Loucy (cell line): Measurements from ENCODE around the gene HS1BP3.

Experiments
- H2AFZ ChIP-seq: fragments of 200-600 bp; sonication (generic); 2 replicates; pipeline ENCODE4 v1.6.0; 2016; ENCODE audit warnings: antibody characterized with exemption, mild to moderate bottlenecking, low read length, moderate library complexity
- H3F3A ChIP-seq: fragments of 200-600 bp; 2 replicates; pipeline ENCODE4 v1.6.0; 2016; ENCODE audit warnings: antibody characterized with exemption, low read depth, mild to moderate bottlenecking
- H3K27me3 ChIP-seq: fragments of 200-600 bp; sonication (generic); 2 replicates; pipeline ENCODE4 v1.6.1; 2014; ENCODE audit warnings: low read length, mild to moderate bottlenecking; ENCODE audit not compliant: insufficient read depth, poor library complexity, severe bottlenecking
- H3K36me3 ChIP-seq: fragments of 200-600 bp; sonication (generic); 2 replicates; pipeline ENCODE4 v1.6.1; 2016; ENCODE audit warnings: low read length; ENCODE audit not compliant: insufficient read depth
- H3K4me1 ChIP-seq: fragments of 200-600 bp; sonication (generic); 2 replicates; pipeline ENCODE4 v1.5.1; 2014; ENCODE audit warnings: low read length, mild to moderate bottlenecking; ENCODE audit not compliant: insufficient read depth, poor library complexity, severe bottlenecking
- H3K4me2 ChIP-seq: fragments of 200-600 bp; sonication (generic); 2 replicates; pipeline ENCODE4 v1.6.0; 2014; ENCODE audit warnings: antibody characterized with exemption, low read length, low read depth, mild to moderate bottlenecking; ENCODE audit not compliant: poor library complexity, severe bottlenecking
- H3K4me3 ChIP-seq: fragments of 200-600 bp; sonication (generic); 2 replicates; pipeline ENCODE4 v1.5.1; 2014; ENCODE audit warnings: low read length, mild to moderate bottlenecking, mixed read lengths; ENCODE audit not compliant: poor library complexity, severe bottlenecking
- H3K79me2 ChIP-seq: fragments of 200-600 bp; sonication (generic); 2 replicates; pipeline ENCODE4 v1.6.1; 2014; ENCODE audit warnings: low read length; ENCODE audit not compliant: insufficient read depth
- H3K9ac ChIP-seq: fragments of 200-600 bp; sonication (generic); 2 replicates; pipeline ENCODE4 v1.6.0; 2014; ENCODE audit warnings: mild to moderate bottlenecking, low read depth, low read length, moderate library complexity; ENCODE audit not compliant: poor library complexity, severe bottlenecking
- H3K9me2 ChIP-seq: fragments of 200-600 bp; sonication (generic); replicated peaks from 2 replicates; pipeline ENCODE4 v1.6.1; 2016; ENCODE audit warnings: low read depth, low read length, mixed read lengths
- H3K9me3 ChIP-seq: fragments of 200-600 bp; sonication (generic); 2 replicates; pipeline ENCODE4 v1.6.1; 2014; ENCODE audit warnings: mild to moderate bottlenecking, antibody characterized with exemption, low read length, low read depth; ENCODE audit not compliant: insufficient read depth
- H4K20me1 ChIP-seq: fragments of 200-600 bp; sonication (generic); 2 replicates; pipeline ENCODE4 v1.6.0; 2014; ENCODE audit warnings: antibody characterized with exemption, low read length, mild to moderate bottlenecking; ENCODE audit not compliant: insufficient read depth, poor library complexity, severe bottlenecking
- EZH2phosphoT487 ChIP-seq: fragments of 200-600 bp; IDR thresholded peaks from 2 replicates; pipeline ENCODE4 v1.6.1; 2018; ENCODE audit warnings: antibody characterized with exemption, mild to moderate bottlenecking, moderate library complexity, borderline replicate concordance
- TF ChIP-seq, protein P1 (sequence below): fragments of 200-600 bp; sonication (generic); conservative IDR thresholded peaks from 2 replicates; pipeline ENCODE4 v1.5.1; 2014; ENCODE audit warnings: mild to moderate bottlenecking, antibody characterized with exemption, low read length

The HS1BP3 gene

DNA sequence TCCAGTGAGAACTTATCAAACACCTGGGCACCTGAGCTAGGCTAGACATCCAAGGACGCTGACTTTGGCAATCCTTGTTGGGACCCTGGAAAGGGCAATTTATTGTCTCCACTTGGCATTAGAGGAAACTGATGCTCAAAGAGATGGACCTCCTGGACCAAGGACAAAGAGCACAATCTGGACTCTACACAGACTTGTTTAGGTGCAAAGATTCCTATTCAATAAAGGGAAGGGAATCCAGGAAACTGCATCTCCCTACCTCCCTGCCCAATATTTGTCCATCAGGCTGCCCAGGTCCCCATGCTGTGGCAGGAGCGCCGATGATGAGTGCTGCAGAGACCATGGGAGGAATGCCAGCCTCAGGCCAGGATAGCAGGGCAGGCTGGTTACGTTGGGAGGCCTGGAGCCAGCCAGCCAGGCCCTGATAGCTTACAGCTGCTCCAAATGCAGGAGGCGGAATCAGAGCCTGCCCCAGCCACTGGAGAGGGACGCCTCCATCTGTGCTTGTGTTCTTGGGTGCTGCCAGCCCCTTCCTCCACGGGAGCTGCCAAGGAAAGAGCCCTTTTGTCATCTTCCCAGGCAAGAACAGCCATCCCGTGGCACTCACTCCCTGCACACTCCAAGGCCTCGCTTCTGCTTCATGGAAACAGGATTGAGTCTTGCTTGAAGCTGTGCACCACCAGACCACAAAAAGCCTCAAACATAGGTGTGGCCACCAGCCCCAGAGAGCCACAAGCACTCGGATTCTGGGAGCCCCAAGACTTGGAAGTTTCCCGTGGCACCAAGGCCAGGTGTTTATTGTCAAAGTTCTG is 60.0 kb downstream of the HS1BP3 start:
- H3K4me3 ChIP-seq: no peak overlapping the region
- no peaks in the 10 kb centered on the region for H4K20me1 ChIP-seq
- H3K4me1 ChIP-seq: peaks cover 31% of the 10 kb centered on the region
- H3K9me2 ChIP-seq: no peaks in the 10 kb centered on the region
- no peak overlapping the region for H3K4me2 ChIP-seq
- no peak overlapping the region for H3K9ac ChIP-seq
- H2AFZ ChIP-seq: no peak overlapping the region
- no peaks in the 10 kb centered on the region for H3F3A ChIP-seq
- H3K9me3 ChIP-seq: no peaks in the 10 kb centered on the region
- H3K27me3 ChIP-seq: no peaks in the 10 kb centered on the region
- TF ChIP-seq EZH2phosphoT487: no peak
- TF ChIP-seq, protein P1, sequence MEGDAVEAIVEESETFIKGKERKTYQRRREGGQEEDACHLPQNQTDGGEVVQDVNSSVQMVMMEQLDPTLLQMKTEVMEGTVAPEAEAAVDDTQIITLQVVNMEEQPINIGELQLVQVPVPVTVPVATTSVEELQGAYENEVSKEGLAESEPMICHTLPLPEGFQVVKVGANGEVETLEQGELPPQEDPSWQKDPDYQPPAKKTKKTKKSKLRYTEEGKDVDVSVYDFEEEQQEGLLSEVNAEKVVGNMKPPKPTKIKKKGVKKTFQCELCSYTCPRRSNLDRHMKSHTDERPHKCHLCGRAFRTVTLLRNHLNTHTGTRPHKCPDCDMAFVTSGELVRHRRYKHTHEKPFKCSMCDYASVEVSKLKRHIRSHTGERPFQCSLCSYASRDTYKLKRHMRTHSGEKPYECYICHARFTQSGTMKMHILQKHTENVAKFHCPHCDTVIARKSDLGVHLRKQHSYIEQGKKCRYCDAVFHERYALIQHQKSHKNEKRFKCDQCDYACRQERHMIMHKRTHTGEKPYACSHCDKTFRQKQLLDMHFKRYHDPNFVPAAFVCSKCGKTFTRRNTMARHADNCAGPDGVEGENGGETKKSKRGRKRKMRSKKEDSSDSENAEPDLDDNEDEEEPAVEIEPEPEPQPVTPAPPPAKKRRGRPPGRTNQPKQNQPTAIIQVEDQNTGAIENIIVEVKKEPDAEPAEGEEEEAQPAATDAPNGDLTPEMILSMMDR: no peak
- H3K36me3 ChIP-seq: no peaks in the 10 kb centered on the region
- no peaks in the 10 kb centered on the region for H3K79me2 ChIP-seq

DNA sequence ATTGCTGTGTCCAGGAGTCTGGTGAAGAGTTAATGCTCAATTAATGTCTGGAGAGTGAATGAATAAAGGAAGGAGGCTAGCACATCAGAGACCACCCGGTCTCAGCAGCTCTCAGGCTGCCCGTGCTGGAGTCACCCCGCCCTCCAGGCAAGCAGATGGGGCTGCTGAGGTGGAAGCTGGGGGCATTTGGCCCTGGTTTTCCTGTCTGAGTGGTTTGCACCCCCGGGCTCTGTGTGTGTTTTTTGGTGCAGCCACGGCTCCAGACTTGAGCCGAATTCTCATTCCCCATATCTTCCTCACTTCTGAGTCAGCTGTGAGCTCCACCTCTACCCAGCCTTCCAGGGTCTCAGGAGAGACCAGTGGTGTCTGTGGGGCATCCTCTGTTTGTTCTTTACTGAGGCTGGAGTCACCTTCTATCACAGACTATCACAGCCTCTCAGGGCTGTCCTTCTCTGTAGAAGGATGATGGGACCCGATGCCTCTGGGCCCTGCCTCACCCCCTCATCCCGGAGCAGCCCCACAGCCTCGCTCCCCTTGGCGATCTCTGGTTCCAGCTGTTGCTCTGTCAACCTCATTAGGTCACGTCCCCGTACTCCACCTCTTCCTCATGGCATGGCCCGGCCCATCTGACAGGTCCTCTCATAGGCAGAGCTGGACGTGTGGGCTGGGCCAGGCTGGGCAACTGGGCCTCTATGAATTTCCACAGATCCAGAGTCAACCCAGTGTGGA is 60.8 kb downstream of the HS1BP3 start:
- Histone ChIP-seq H3K4me3 (no peak overlapping the region), H3K9ac (peak overlapping the region; percentile 9), H3K36me3 (no peaks in the 10 kb centered on the region), H3K4me1 (peaks cover 24% of the 10 kb centered on the region), H3K79me2 (no peaks in the 10 kb centered on the region), H4K20me1 (no peaks in the 10 kb centered on the region), H3K9me3 (no peaks in the 10 kb centered on the region), H3F3A (no peaks in the 10 kb centered on the region), H3K27me3 (no peaks in the 10 kb centered on the region), H2AFZ (no peak overlapping the region), H3K4me2 (no peak overlapping the region), H3K9me2 (no peaks in the 10 kb centered on the region)
- no peak for TF ChIP-seq EZH2phosphoT487
- TF ChIP-seq, protein P1: no peak

- Histone ChIP-seq H3K4me3 (no peak overlapping the region), H3K4me1 (peaks cover 23% of the 10 kb centered on the region), H3K9ac (peak overlapping the region; percentile 9), H3F3A (no peaks in the 10 kb centered on the region), H2AFZ (no peak overlapping the region), H3K9me3 (no peaks in the 10 kb centered on the region), H3K36me3 (no peaks in the 10 kb centered on the region), H3K9me2 (no peaks in the 10 kb centered on the region), H3K27me3 (no peaks in the 10 kb centered on the region), H4K20me1 (no peaks in the 10 kb centered on the region), H3K4me2 (no peak overlapping the region), H3K79me2 (no peaks in the 10 kb centered on the region)
- TF ChIP-seq, protein P1: no peak
- TF ChIP-seq EZH2phosphoT487: no peak
These were observed 61.7 kb downstream of the HS1BP3 start for GRCh38 chr2:20588918-20589871.
